RKO (cell line): ENCODE measurements around the gene CNTF.

Source experiments
- DNase-seq: peaks from one replicate; pipeline ENCODE4 v3.0.0-alpha.2; 2016; ENCODE audit warnings: low spot score

Gene CNTF

DNA sequence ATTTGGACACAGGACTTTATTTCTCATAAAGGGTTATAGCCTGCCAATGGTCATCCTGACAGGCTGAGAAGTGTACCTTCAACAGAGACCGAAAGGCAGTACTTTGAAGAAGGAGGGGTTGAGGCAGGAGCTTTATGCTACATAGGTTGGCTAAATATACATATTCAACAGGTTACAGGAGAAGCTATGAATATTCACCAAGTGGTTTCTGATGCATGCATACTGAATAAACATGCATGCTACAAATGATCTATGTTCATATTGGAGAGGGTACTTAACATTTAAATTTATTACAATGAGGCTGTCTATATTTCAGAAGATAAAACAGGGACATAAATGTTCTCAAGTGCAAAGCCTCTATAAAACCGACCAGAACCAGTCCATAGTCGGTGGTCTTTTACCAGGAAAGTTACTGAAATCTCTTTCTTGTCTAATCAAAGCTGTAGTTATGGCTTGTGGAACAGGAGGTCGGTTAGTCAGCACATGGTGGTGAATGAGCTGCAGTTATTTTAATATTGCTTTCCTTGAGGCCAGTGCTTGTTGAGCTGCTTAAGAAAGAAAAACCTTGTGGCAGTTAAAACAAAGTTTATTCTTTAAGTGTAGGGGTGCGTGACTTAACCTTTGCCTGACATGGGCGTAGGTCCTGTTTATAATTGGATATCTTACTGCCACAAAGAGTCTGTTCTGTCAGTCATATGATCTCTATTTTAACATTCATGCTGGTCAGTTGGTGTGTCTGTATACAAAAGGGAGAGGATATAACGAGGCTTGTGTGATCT lies 19.5 kb downstream of the CNTF start:
- DNase-seq = no peak

DNA sequence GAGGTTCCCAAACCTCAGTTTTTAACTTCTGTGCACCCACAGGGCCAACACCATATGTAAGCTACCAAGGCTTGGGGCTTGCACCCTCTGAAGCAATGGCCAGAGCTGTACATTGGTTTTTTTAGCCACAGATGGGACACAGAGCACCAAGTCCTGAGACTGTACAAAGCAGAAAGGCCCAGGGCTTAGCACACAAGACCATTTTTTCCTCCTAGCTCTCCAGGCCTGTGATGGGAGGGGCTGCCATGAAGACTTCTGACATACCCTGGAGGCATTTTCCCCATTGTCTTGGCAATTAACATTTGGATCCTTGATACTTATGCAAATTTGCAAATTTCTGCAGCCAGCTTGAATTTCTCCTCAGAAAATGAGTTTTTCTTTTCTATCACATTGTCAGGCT lies 23.4 kb downstream of the CNTF start:
- DNase-seq = no peak

DNA sequence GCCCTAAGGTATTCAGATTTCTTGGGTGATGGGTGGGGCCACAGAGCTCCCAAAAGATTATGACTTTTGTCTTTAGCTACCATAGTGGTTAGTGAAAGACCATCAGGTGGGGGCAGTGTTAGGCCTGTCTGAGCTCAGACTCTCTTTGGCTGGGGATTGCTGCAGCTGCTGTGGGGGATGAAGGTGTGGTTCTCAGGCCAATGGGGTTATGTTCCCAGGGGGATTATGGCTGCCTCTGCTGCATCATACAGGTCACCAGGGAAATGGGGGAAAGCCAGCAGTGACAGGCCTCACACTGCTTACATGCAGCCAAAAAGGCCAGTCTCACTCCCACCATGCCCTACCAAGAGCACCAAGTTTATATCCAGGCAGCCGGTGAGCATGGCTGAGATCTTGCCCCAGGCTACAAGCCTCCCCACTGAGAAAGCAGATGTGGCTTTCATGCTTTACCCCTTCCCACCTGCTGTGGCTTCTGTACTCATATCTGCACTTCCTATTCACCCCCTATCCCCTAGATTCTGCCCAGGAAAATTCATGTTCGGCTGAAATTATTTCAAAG lies 24.8 kb downstream of the CNTF start:
- no peak for DNase-seq

DNA sequence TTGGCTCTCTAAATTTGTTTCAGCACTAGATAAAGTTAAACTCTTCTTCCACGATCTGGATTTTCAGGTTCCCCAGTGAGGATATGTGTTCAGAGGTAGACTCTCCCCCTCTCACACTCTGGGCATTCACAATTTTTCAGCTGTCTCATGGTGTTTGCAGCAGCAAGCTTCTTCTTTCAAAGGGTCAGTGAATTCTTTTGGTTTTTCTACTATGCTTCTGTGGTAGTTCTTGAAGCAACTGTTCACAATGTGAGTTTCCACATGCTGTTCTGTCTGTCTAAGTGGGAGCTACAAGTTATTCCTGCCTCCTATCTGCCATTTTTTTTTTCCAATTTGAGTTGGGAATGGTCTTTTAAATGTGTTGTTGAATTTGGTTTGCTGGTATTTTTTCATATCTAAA lies 25.4 kb downstream of the CNTF start:
- no peak for DNase-seq

DNA sequence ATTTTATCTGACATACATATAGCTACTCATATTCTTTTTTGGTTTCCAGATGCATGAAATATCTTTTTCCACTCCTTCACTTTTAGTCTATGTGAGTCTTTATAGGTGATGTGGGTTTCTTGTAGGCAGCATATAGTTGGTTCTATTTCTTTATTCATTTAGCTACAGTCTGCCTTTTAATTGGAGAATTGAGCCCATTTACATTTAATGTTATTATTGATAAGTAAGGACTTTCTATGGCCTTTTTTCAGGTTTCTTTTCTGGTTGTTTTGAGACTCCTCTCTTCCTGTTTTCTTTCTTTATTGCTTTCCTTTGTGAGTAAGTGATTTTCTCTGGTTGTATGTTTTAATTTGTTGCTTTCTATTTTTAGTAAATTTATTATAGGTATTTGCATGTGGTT lies 27.2 kb downstream of the CNTF start:
- no peak for DNase-seq

- no peak for DNase-seq
These were observed 28.0 kb downstream of the CNTF start for GRCh38 chr11:58650496-58650895.

DNA sequence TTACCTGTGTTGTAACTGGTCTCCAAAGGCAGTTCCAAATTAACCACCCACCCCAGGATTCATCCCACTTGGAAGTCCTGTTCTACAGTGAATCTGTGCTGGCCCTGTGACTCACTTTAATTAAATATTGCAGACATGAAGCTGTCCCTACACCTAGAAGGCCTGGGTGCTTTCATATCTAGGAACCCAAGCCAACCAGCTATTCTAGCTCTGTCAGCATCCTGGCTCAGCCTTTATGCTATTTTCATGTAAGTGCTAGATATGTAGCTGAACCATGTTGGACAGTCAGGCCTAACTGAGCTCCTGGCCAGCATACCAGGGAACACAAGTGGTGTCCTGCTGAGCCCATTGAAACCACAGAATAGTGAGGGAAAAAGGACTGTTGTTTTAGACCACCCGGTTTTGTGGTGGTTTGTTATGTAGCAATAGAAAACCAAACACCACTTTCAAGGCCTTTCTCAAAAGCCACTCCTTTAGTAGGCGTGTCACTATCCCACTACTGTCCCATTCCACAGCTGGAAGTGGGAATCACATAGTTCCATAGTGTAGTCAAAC lies 30.3 kb downstream of the CNTF start:
- DNase-seq = no peak

GRCh38 chr11:58654079-58654907 lies 31.8 kb downstream of the CNTF start:
- DNase-seq = peak; percentile 83

DNA sequence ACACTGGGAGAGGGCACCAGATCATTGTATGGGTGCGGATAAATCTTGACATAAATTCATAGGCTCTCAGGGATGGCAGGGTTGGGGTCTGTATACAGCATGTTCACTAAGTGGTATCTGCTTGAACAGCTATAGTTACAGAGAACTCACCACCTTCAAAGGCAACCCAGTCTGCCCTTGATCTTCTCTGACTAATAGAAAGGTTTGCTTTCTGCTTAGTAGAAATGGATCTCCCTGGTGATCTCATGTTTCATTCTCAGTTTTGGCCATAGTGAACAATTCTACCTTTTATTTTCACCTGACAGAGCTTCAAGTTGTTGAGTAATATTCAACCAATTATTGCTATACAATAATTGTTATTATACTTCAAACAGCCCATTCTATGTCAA lies 32.4 kb downstream of the CNTF start:
- DNase-seq = no peak

DNA sequence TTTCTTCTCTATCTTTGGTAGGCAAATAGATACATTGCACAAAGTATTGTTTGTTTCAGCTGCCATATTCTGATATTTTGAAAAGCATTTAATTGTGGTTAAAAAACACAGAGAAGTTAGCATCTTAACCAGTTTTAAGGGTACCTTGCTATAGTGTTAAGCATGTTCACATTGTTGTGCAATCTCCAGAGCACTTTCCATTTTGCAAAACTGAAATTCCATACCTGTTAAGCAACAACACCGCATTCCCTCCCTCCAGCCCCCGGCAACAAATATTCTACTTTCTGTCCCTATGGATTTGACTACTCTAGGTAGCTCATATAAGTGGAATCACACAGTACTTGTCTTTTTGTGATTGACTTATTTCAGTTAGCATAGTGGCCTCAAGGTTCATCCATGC lies 33.9 kb downstream of the CNTF start:
- no peak for DNase-seq

- DNase-seq = no peak
These were observed 36.2 kb downstream of the CNTF start for GRCh38 chr11:58658623-58659022.

DNA sequence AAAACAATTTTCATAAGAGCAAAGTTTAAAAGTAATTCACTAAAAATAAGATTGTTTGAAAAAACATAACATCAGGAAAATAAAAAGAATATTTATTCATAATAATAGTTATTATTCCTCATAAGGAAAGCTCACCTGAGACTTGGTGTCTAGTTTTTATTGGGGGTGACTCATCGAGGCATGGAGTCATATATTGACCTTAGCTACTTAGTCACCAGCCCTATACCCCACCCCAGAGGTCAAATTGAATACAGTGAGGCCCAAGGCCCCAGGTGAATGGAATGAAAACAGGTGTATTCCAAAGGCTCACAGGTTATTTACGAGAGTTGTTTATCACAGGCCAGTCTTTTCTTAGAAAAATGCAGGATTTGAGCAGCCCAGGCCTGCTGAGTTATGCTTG lies 36.9 kb downstream of the CNTF start:
- peak; percentile 16 for DNase-seq

DNA sequence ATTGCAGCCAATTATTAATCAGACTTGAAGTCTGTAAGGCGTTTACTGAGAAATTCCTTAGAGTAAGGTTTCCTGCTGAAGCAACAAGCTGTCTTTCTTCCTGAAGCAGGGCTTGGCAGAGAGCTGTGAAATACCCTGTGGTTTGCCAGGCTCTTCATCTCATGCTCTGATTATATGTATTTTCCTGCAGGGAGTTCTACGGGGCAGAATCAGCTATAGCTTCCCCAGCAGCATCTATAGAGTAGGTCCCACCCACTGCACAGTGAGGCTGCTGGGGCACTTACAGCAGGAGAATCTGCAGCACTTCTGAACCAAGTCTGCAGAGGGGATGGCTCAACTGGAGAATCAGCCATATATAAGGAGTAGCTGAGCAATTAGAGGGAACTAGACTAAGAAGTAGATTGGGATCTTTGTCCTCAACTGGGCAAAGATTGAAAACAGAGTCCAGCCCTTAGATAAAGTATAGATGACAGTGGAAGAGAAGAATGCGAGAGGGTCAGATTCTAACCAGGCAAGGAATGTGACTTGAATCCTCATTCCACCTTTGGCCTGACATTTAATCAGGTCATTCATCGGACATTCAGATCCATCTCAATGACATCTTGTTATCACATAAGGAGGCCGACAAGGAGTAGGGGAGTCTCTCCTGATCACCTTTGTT lies 37.6 kb downstream of the CNTF start:
- no peak for DNase-seq

- no peak for DNase-seq
These were observed 49.6 kb downstream of the CNTF start for GRCh38 chr11:58671983-58672633.

DNA sequence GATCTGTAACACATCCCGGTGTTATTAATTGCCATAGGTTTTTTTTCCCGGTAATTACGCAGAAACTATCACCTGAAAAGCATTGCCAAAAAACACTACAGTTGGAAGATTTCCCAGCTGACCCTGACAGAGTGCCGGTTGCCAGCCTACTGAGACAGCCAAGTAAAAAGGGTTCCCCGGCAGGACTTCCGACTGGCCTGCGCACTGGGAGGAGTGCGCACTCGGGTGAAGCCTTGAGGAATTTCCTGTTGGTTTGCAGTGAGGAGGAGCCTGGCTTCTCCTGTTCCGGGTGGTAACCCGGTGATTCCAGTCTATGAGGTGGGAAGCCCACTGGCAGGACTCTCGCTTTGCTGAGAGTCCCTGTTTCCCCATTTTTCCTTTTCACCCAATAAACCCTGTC lies 52.1 kb downstream of the CNTF start:
- no peak for DNase-seq
